GM12892 (cell line): Measurements from ENCODE around the gene TTLL8.

Source experiments
- POLR2A ChIP-seq: IDR thresholded peaks from 2 replicates; pipeline ENCODE4 v1.6.1; 2011; ENCODE audit warnings: low read depth, low read length, control low read depth
- POLR2AphosphoS5 ChIP-seq: IDR thresholded peaks from 2 replicates; pipeline ENCODE4 v1.6.1; 2011; ENCODE audit warnings: low read depth, low read length, control low read depth
- TAF1 ChIP-seq: IDR thresholded peaks from 2 replicates; pipeline ENCODE4 v1.6.1; 2011; ENCODE audit warnings: low read depth, mild to moderate bottlenecking, control low read depth, low read length, borderline replicate concordance

- no peak for TF ChIP-seq POLR2A
- TF ChIP-seq TAF1 = no peak
- TF ChIP-seq POLR2AphosphoS5 = no peak
Measured at GRCh38 chr22:50049299-50050195, 8.6 kb downstream of the TTLL8 start.
